PC-3 (cell line): ENCODE data around the gene ZNF79. TPM values are rescaled to one million over a fixed set of nuclear protein-coding genes. Genes with fewer than 3 reads are reported as not detected.
A peak's percentile ranks its signal among the peaks of the same experiment; 100 is the strongest.

ENCODE experiments used
- ATAC-seq: fragments of 200-7000 bp; cut with Tn5 transposase; 2 replicates; pipeline ENCODE4 v1.9.1; 2020; ENCODE audit warnings: mild to moderate bottlenecking, moderate library complexity
- BruUV-seq: library from RNA; stranded (reverse); fragments of 400-500 nt; replicated peaks from 2 replicates; lab custom pipeline; 2021; lab: Mats Ljungman, UMichigan
- CTCF ChIA-PET: fragments of 300-600 bp; sonication (Branson Sonifier 250); formaldehyde crosslinking; loops from one replicate; lab custom pipeline; 2022; ENCODE audit warnings: antibody characterized with exemption; lab: Charles Lee
- POLR2A ChIA-PET: fragments of 300-600 bp; sonication (Branson Sonifier 250); formaldehyde crosslinking; loops from one replicate; lab custom pipeline; 2022; ENCODE audit warnings: antibody characterized with exemption; ENCODE audit not compliant: unreplicated experiment; lab: Charles Lee
- DNase-seq: peaks from one replicate; pipeline ENCODE4 v3.0.0-alpha.2; 2015
- H2AFZ ChIP-seq: fragments of 300-600 bp; sonication (generic); 2 replicates; pipeline ENCODE4 v1.6.0; 2016; ENCODE audit warnings: antibody characterized with exemption, low read length
- H3F3A ChIP-seq: fragments of 300-600 bp; sonication (generic); one replicate; pipeline ENCODE4 v1.6.0; 2017; ENCODE audit warnings: antibody characterized with exemption, low read length, control low read depth, mild to moderate bottlenecking; ENCODE audit not compliant: unreplicated experiment
- H3K27ac ChIP-seq: fragments of 300-600 bp; sonication (generic); 2 replicates; pipeline ENCODE4 v1.5.1; 2016; ENCODE audit warnings: mild to moderate bottlenecking, low read length
- H3K27me3 ChIP-seq: fragments of 300-600 bp; sonication (generic); 2 replicates; pipeline ENCODE4 v1.6.1; 2016; ENCODE audit warnings: low read length, mixed read lengths
- H3K36me3 ChIP-seq: fragments of 300-600 bp; sonication (generic); 2 replicates; pipeline ENCODE4 v1.6.1; 2016; ENCODE audit warnings: low read depth, mixed run types, low read length, mixed read lengths
- H3K4me1 ChIP-seq: fragments of 300-600 bp; sonication (generic); 2 replicates; pipeline ENCODE4 v1.5.1; 2016; ENCODE audit warnings: low read length; ENCODE audit not compliant: insufficient read depth
- H3K4me2 ChIP-seq: fragments of 300-600 bp; sonication (generic); 2 replicates; pipeline ENCODE4 v1.6.0; 2016; ENCODE audit warnings: low read length
- H3K4me3 ChIP-seq: fragments of 300-600 bp; sonication (generic); 2 replicates; pipeline ENCODE4 v1.5.1; 2016; ENCODE audit warnings: mild to moderate bottlenecking, low read length, mixed read lengths
- H3K79me2 ChIP-seq: fragments of 300-600 bp; sonication (generic); 2 replicates; pipeline ENCODE4 v1.6.1; 2017; ENCODE audit warnings: low read length, mixed read lengths
- H3K9ac ChIP-seq: fragments of 300-600 bp; sonication (generic); 2 replicates; pipeline ENCODE4 v1.6.0; 2016; ENCODE audit warnings: mild to moderate bottlenecking, low read length
- H3K9me2 ChIP-seq: fragments of 300-600 bp; sonication (generic); replicated peaks from 2 replicates; pipeline ENCODE4 v1.6.1; 2016; ENCODE audit warnings: mixed run types, low read length, mixed read lengths
- H3K9me3 ChIP-seq: fragments of 300-600 bp; sonication (generic); 2 replicates; pipeline ENCODE4 v1.6.1; 2016; ENCODE audit warnings: low read length, mixed read lengths
- H4K20me1 ChIP-seq: fragments of 300-600 bp; sonication (generic); 2 replicates; pipeline ENCODE4 v1.6.1; 2016; ENCODE audit warnings: low read length, mixed read lengths
- EZH2 ChIP-seq: fragments of 300-600 bp; sonication (generic); IDR thresholded peaks from one replicate; pipeline ENCODE4 v1.6.1; 2017; ENCODE audit warnings: antibody characterized with exemption, mild to moderate bottlenecking, low read length; ENCODE audit not compliant: unreplicated experiment
- EZH2phosphoT487 ChIP-seq: fragments of 300-600 bp; sonication (generic); IDR thresholded peaks from 2 replicates; pipeline ENCODE4 v1.6.1; 2018; ENCODE audit warnings: mild to moderate bottlenecking, antibody characterized with exemption, low read length, borderline replicate concordance
- intact Hi-C: fragments of 100-400 bp; cut with micrococcal nuclease; formaldehyde crosslinking; loops from 2 replicates; pipeline ENCODE4 v1.9.0; 2023
- total RNA-seq: library from RNA; depleted of rRNA; stranded (reverse); fragments of >200 nt; gene quantifications from 2 replicates; pipeline ENCODE4 v1.2.3, GENCODE V29; 2014
- TF ChIP-seq, protein P1 (sequence below): fragments of 300-600 bp; sonication (generic); conservative IDR thresholded peaks from 2 replicates; pipeline ENCODE4 v1.5.1; 2017; ENCODE audit warnings: antibody characterized with exemption, low read depth, mild to moderate bottlenecking, low read length

ZNF79 gene
- total RNA-seq, 1 experiment from 2014 or later = 4.9 TPM

DNA sequence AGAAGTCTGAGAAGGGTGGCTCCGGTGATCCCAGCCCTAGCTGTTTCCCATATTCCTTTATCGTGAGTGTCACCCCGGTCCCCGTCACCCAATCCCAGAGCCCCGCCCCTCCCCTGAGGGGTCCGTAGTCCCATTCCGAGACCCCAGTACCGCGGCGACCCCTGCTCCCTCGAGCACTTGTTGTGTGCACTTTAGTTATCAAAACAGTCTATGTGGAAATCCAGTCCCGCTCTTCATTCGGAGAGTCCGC, 27.4 kb downstream of the ZNF79 start:
- no peak for DNase-seq
- Histone ChIP-seq H3K4me2 (peak overlapping the region; percentile 99), H3K36me3 (peaks cover 38% of the 10 kb centered on the region), H3K9ac (peak overlapping the region; percentile 98), H3K9me2 (no peaks in the 10 kb centered on the region), H3K79me2 (peaks cover 46% of the 10 kb centered on the region), H2AFZ (peak overlapping the region; percentile 88), H3F3A (peaks cover 5% of the 10 kb centered on the region), H3K4me1 (peaks cover 13% of the 10 kb centered on the region), H3K27ac (peak overlapping the region; percentile 78), H3K27me3 (no peaks in the 10 kb centered on the region), H3K4me3 (peak overlapping the region; percentile 84), H4K20me1 (peaks cover 44% of the 10 kb centered on the region), H3K9me3 (no peaks in the 10 kb centered on the region)
- intact Hi-C loops = loop anchor here (1.0 kb wide), 1 partner anchor 27 kb away; the partner anchor contains the start of gene ZNF79
- POLR2A ChIA-PET = interaction anchor here (0.6 to 1.0 kb wide), 2 partner anchors 27 to 55 kb away, joined by 3 read pairs; partner anchors contain the start of gene ZNF79
- BruUV-seq = TSS peak; percentile 49
- no peak for TF ChIP-seq EZH2
- TF ChIP-seq, protein P1, sequence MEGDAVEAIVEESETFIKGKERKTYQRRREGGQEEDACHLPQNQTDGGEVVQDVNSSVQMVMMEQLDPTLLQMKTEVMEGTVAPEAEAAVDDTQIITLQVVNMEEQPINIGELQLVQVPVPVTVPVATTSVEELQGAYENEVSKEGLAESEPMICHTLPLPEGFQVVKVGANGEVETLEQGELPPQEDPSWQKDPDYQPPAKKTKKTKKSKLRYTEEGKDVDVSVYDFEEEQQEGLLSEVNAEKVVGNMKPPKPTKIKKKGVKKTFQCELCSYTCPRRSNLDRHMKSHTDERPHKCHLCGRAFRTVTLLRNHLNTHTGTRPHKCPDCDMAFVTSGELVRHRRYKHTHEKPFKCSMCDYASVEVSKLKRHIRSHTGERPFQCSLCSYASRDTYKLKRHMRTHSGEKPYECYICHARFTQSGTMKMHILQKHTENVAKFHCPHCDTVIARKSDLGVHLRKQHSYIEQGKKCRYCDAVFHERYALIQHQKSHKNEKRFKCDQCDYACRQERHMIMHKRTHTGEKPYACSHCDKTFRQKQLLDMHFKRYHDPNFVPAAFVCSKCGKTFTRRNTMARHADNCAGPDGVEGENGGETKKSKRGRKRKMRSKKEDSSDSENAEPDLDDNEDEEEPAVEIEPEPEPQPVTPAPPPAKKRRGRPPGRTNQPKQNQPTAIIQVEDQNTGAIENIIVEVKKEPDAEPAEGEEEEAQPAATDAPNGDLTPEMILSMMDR = no peak
- TF ChIP-seq EZH2phosphoT487 = no peak
- no peak for ATAC-seq
- CTCF ChIA-PET = interaction anchor here (0.6 kb wide), 1 partner anchor 63 kb away, joined by 3 read pairs; no protein-coding TSS in a partner anchor

DNA sequence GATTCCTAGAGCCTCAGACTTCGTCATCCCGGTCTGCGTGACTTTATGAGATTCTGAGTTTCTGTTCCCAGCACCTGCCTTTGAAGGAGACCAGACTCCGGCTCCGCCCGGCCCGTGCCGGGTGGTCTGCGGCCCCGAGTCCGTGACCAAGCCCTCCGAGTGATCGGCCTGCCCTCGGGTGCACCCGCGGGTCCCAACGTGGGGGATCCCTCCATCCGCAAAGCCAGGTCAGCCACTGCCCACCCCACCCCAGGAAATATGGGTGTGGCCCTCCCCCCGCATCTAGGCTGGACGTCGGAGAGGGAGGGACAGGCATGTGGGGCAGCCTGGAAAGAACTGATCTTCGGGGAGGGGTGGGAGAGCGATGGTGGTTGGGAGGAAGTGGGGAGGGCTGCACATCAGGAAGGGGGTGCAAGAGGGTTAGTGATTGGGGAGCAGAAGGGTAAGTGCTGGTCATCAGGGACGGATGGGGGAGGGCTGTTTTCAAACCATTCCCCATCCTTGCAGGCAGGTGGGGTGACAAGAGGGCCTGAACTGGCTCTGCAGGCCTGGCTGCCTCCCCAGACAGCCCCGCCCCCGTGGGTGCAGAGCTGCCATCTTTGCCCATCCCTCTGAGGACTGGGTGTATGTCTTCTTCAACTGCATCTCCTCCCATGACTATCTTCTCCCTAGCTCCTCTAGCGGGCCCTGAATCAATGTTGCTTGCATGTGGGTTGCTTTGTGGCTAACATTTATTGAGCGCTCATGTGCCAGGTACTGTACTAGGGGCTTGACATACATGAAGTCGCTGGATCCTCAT, 27.9 kb downstream of the ZNF79 start:
- peak; percentile 39 for ATAC-seq

More for the DNA sequence above, 27.9 kb downstream of the ZNF79 start:
- H3K9me3 ChIP-seq = no peaks in the 10 kb centered on the region
- CTCF ChIA-PET = interaction anchor here (0.6 kb wide), 1 partner anchor 64 kb away, joined by 3 read pairs; no protein-coding TSS in a partner anchor
- peaks cover 46% of the 10 kb centered on the region for H3K79me2 ChIP-seq
- peak overlapping the region; percentile 88 for H2AFZ ChIP-seq
- H3K27ac ChIP-seq = peak overlapping the region; percentile 78
- peak overlapping the region; percentile 99 for H3K4me2 ChIP-seq
- TF ChIP-seq, protein P1 = no peak
- TF ChIP-seq EZH2 = no peak
- no peak for TF ChIP-seq EZH2phosphoT487
- peak overlapping the region; percentile 84 for H3K4me3 ChIP-seq
- H3K4me1 ChIP-seq = peaks cover 15% of the 10 kb centered on the region
- BruUV-seq = no TSS peak
- H3F3A ChIP-seq = no peaks in the 10 kb centered on the region
- H3K27me3 ChIP-seq = no peaks in the 10 kb centered on the region
- H4K20me1 ChIP-seq = peaks cover 39% of the 10 kb centered on the region
- POLR2A ChIA-PET = interaction anchor here (0.6 to 1.0 kb wide), 3 partner anchors 28 to 56 kb away, joined by 3 read pairs; partner anchors contain the start of genes SLC2A8 and ZNF79
- H3K9ac ChIP-seq = peak overlapping the region; percentile 98
- DNase-seq = peak; percentile 53
- H3K36me3 ChIP-seq = peaks cover 32% of the 10 kb centered on the region
- intact Hi-C loops = loop anchor here (1.0 kb wide), 1 partner anchor 28 kb away; the partner anchor contains the start of gene ZNF79
- no peaks in the 10 kb centered on the region for H3K9me2 ChIP-seq
